Measurements from ENCODE around the gene DCST1. TPM values are rescaled to one million over a fixed set of nuclear protein-coding genes. Genes with fewer than 3 reads are reported as not detected.
"Not testable (repeated sequence)": the region's sequence is repeated elsewhere in the genome, so short reads cannot be mapped to it uniquely, and the experiment has no call there.

DCST1 gene, protein sequence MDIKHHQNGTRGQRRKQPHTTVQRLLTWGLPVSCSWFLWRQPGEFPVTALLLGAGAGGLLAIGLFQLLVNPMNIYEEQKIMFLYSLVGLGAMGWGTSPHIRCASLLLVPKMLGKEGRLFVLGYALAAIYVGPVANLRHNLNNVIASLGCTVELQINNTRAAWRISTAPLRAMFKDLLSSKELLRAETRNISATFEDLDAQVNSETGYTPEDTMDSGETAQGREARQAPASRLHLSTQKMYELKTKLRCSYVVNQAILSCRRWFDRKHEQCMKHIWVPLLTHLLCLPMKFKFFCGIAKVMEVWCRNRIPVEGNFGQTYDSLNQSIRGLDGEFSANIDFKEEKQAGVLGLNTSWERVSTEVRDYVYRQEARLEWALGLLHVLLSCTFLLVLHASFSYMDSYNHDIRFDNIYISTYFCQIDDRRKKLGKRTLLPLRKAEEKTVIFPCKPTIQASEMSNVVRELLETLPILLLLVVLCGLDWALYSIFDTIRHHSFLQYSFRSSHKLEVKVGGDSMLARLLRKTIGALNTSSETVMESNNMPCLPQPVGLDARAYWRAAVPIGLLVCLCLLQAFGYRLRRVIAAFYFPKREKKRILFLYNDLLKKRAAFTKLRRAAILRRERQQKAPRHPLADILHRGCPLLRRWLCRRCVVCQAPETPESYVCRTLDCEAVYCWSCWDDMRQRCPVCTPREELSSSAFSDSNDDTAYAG
- total RNA-seq: under 1 TPM in 2 of 8 experiments, not detected in 6; 0.16 to 1.00 TPM

GRCh38 chr1:155033524-155033923 lies at the start of gene DCST1, which contains the start of gene DCST2:
TSS of gene DCST1 (plus strand) at chr1:155033824. CDS start at chr1:155034037, 213 bp downstream.
TSS of gene DCST2 (minus strand) at chr1:155033781. CDS start at chr1:155033701, 80 bp downstream.
- H3K4me1 ChIP-seq (replicated peaks in 1 of 2): no peaks in the 10 kb centered on the region
- WGBS, 10 experiments: 80 to 100% (median 88%) methylated on average over 1 to 9 of the region's 9 CpGs; no CpG with 5 or more reads in 2 of the 10 experiments
- H3K4me3 ChIP-seq: no peak within 1 kb of the TSS
- in situ Hi-C loops (cut with MboI; ENCODE audit: low pct_unique_long_range_greater_than_20kb in 2 of 9, low sequenced_read_pairs in 9 of 9, unreplicated experiment in 9 of 9): no loop called here
- H3K27ac ChIP-seq: no peak within 1 kb of the TSS
- ATAC-seq (replicated peaks in 6 of 8): no peak

GRCh38 chr1:154986736-154987135 lies 46.9 kb upstream of the DCST1 start:
- ATAC-seq (replicated peaks in 6 of 8); H3K4me3 ChIP-seq; H3K27ac ChIP-seq; in situ Hi-C loops (cut with MboI; ENCODE audit: low pct_unique_long_range_greater_than_20kb in 2 of 9, low sequenced_read_pairs in 9 of 9, unreplicated experiment in 9 of 9): not testable (repeated sequence)
- 94 to 100% (median 100%) methylated on average over 1 to 3 of the region's 4 CpGs; no CpG with 5 or more reads in 2 of the 10 experiments for WGBS, 10 experiments
- peaks cover 16 to 19% of the 10 kb centered on the region in 2 donors for H3K4me1 ChIP-seq (replicated peaks in 1 of 2)

DNA sequence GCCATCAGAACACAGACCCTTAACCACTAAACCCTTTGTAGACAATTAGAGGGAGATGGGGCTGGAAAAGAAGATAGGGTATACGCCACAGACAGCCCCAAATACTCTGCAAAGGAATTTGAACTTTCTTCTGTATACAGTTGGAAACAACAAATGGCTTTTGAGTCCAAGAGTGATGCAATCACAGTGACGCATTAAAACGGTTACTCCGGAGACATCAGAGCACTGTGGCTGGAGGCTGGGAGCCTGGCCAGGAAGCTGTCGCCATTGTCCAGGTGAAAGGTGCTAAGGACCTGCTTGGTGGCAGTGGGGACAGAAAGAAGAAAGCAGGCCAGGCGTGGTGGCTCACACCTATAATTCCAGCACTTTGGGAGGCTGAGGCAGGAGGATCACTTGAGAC lies 46.3 kb upstream of the DCST1 start:
- no peak overlapping the region for H3K4me3 ChIP-seq
- in situ Hi-C loops (cut with MboI; ENCODE audit: low pct_unique_long_range_greater_than_20kb in 2 of 9, low sequenced_read_pairs in 9 of 9, unreplicated experiment in 9 of 9): no loop called here
- no peak overlapping the region for H3K27ac ChIP-seq
- WGBS, 10 experiments: 87 to 100% (median 100%) methylated on average over 1 to 6 of the region's 6 CpGs; no CpG with 5 or more reads in 1 of the 10 experiments
- H3K4me1 ChIP-seq (replicated peaks in 1 of 2): peaks cover 13 to 17% of the 10 kb centered on the region in 2 donors
- no peak for ATAC-seq (replicated peaks in 6 of 8)

DNA sequence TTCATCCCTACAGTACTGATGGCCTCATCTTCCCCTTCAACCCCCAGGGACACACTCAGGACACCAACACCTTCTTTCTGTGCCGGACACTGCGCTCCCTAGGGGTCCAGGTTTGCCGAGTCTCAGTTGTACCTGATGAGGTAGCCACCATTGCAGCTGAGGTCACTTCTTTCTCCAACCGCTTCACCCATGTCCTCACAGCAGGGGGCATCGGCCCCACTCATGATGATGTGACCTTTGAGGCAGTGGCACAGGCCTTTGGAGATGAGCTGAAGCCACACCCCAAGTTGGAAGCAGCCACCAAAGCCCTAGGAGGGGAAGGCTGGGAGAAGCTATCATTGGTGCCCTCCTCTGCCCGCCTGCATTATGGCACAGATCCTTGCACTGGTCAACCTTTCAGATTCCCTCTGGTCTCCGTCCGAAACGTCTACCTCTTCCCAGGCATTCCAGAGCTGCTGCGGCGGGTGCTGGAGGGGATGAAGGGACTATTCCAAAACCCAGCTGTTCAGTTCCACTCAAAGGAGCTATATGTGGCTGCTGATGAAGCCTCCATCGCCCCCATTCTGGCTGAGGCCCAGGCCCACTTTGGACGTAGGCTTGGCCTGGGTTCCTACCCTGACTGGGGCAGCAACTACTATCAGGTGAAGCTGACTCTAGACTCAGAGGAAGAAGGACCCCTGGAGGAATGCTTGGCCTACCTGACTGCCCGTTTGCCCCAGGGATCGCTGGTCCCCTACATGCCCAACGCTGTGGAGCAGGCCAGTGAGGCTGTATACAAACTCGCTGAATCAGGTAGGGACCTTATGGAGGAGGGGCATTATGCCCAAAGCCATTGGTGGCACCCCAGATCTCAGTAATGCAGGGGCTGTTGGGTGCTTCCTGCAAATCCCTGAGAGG lies 45.3 kb upstream of the DCST1 start:
- WGBS, 10 experiments: 89 to 100% (median 91%) methylated on average over 1 to 13 of the region's 17 CpGs; no CpG with 5 or more reads in 3 of the 10 experiments
- Histone ChIP-seq H3K4me1 (replicated peaks in 1 of 2) (peaks cover 17 to 20% of the 10 kb centered on the region in 2 donors), H3K27ac (no peak overlapping the region), H3K4me3 (no peak overlapping the region)
- in situ Hi-C loops (cut with MboI; ENCODE audit: low pct_unique_long_range_greater_than_20kb in 2 of 9, low sequenced_read_pairs in 9 of 9, unreplicated experiment in 9 of 9): no loop called here
- ATAC-seq (replicated peaks in 6 of 8): no peak

DNA sequence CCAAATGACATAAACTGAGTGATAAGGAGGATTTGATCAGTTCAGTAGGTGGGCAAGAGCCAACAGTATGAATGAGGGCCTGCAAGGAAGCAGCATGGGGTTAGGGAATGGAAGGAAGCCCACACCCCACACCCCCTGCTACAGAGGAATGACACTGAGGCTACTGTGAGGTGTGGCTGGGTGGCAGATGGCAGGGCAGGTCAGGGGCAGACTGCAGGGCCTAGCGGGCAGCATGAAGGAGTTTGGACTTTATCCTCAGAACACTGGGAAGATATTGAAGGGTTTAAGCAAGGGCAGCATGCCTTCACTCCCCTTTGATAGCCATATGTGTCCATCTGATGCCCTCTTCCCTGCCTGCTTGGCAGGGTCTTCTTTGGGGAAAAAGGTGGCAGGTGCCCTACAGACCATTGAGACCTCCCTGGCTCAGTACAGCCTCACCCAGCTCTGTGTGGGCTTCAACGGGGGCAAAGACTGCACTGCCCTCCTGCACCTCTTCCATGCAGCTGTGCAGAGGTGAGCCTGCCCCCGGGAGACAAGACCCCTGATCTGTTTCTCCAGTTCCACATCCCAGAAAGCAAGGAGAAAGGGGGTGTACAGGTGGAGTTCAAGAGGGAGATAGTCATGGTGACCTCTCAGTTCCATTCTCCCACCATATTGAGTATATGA lies 44.3 kb upstream of the DCST1 start:
- peaks cover 21 to 22% of the 10 kb centered on the region in 2 donors for H3K4me1 ChIP-seq (replicated peaks in 1 of 2)
- no peak overlapping the region for H3K4me3 ChIP-seq
- in situ Hi-C loops (cut with MboI; ENCODE audit: low pct_unique_long_range_greater_than_20kb in 2 of 9, low sequenced_read_pairs in 9 of 9, unreplicated experiment in 9 of 9): no loop called here
- H3K27ac ChIP-seq: no peak overlapping the region
- ATAC-seq (replicated peaks in 6 of 8): no peak
- WGBS, 10 experiments: 80 to 100% (median 100%) methylated on average over 1 of the region's 3 CpGs; no CpG with 5 or more reads in 6 of the 10 experiments

DNA sequence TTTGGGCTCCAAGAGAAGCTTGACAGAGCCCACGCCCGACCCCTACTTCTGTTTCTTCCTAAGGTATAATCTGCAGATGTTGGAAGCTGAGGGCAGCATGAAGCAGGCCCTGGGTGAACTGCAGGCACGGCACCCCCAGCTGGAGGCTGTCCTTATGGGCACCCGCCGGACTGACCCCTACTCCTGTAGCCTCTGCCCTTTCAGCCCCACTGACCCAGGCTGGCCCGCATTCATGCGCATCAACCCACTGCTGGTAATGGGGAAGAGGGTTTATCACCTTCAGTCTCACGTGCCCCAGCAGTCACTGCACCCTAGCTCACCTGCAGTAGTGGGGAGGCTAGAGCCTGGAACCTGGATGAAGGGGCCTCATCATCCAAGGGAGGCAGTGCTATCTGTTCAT lies 43.3 kb upstream of the DCST1 start:
- no peak overlapping the region for H3K4me3 ChIP-seq
- no peak for ATAC-seq (replicated peaks in 6 of 8)
- in situ Hi-C loops (cut with MboI; ENCODE audit: low pct_unique_long_range_greater_than_20kb in 2 of 9, low sequenced_read_pairs in 9 of 9, unreplicated experiment in 9 of 9): no loop called here
- WGBS, 10 experiments: 80 to 100% (median 91%) methylated on average over 1 to 8 of the region's 8 CpGs; no CpG with 5 or more reads in 4 of the 10 experiments
- no peak overlapping the region for H3K27ac ChIP-seq
- H3K4me1 ChIP-seq (replicated peaks in 1 of 2): peaks cover 16 to 17% of the 10 kb centered on the region in 2 donors

GRCh38 chr1:154992721-154993571 lies 40.7 kb upstream of the DCST1 start:
- peak; percentile 50 to 94 (median 90) for ATAC-seq (replicated peaks in 6 of 8)
- in situ Hi-C loops (cut with MboI; ENCODE audit: low pct_unique_long_range_greater_than_20kb in 2 of 9, low sequenced_read_pairs in 9 of 9, unreplicated experiment in 9 of 9): no loop called here
- Histone ChIP-seq H3K4me3 (no peak overlapping the region), H3K4me1 (replicated peaks in 1 of 2) (peaks cover 17 to 19% of the 10 kb centered on the region in 2 donors), H3K27ac (peak overlapping the region in 1 of 2 donors; percentile 66)
- WGBS, 10 experiments: 38 to 100% (median 93%) methylated on average over 1 to 13 of the region's 14 CpGs; no CpG with 5 or more reads in 3 of the 10 experiments

DNA sequence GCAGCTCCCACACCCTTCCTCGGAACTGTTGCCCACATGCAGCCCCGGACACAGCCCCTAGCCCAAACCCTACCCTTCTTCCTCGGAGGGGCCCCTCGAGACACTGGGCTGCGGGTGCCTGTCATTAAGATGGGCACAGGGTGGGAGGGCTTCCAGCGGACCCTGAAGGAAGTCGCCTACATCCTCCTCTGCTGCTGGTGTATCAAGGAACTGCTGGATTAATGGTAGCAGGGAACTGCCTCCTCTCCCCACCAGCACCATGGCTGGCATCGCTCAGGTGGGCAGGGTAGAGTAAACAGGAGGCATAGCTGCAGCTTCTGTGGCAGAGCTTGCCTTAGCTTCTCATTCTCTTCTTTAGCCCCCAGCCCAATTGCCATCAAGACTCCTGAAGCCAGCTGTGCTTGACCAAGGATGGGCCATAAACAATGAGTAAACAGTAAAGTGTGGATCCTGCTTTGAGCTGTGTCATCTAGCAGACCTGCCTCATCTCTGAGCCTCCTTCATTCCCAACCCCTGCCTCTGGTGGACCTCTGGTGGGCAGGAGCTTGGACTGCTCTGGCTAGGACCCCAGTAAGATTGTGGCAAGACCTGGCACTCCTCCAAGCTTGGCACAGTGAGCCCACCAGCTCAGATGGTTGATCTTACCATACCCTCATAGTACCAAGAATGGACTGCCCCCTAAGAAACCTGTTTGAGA lies 39.9 kb upstream of the DCST1 start, which contains the start of gene LENEP:
LENEP (plus strand) TSS at position 15 of the 697 bp plus-strand sequence; CDS start at position 37, 22 bp downstream.
- H3K27ac ChIP-seq: peak within 1 kb of the TSS in 1 of 2 donors; percentile 70
- 50 to 100% (median 86%) methylated on average over 1 to 5 of the region's 8 CpGs; no CpG with 5 or more reads in 4 of the 10 experiments for WGBS, 10 experiments

DNA sequence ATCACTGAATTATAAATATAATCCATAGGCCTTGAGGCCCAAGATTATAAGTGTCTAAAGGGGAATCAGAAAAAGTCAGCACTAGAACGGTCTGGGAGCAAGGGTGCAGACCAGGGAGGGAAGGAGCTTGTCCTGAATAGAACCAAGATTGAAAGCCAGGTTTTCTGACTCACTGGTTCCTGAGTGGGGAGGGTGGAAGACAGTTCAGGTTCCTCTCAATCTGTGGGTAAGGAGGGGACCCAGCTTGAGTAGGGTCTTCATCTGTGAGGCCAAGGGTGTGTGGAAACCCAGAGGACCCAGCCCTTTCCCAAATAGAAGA lies 39.4 kb upstream of the DCST1 start:
- no peak overlapping the region for H3K27ac ChIP-seq
- no peak for ATAC-seq (replicated peaks in 6 of 8)
- in situ Hi-C loops (cut with MboI; ENCODE audit: low pct_unique_long_range_greater_than_20kb in 2 of 9, low sequenced_read_pairs in 9 of 9, unreplicated experiment in 9 of 9): no loop called here
- no peak overlapping the region for H3K4me3 ChIP-seq
- WGBS, 10 experiments: 11 to 83% (median 83%) methylated on average over 1 of the region's 1 CpG; no CpG with 5 or more reads in 5 of the 10 experiments
- peaks cover 13 to 22% of the 10 kb centered on the region in 2 donors for H3K4me1 ChIP-seq (replicated peaks in 1 of 2)

More for the DNA sequence above, 39.9 kb upstream of the DCST1 start, which contains the start of gene LENEP:
- peaks cover 17 to 21% of the 10 kb centered on the region in 2 donors for H3K4me1 ChIP-seq (replicated peaks in 1 of 2)
- in situ Hi-C loops (cut with MboI; ENCODE audit: low pct_unique_long_range_greater_than_20kb in 2 of 9, low sequenced_read_pairs in 9 of 9, unreplicated experiment in 9 of 9): no loop called here
- ATAC-seq (replicated peaks in 6 of 8): no peak
- no peak within 1 kb of the TSS for H3K4me3 ChIP-seq

DNA sequence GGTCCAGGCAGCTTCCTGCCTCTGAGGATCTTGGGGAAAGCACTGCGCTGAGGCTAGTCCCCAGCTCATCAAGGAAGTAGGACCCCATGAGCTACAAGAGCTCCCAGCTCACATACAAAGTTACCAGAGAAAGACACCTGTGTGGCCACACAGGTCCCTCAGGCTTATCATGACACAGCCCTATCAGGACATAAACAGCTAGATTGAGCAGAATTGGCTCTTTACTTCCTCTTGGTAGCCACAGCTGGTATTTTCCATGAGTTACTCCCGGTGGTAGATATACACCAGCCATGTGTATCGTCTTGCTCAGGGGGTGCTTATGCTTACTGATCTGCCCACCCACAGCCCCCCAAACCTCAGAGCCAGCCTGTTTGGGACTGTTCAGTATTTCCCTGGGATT lies 39.0 kb upstream of the DCST1 start:
- WGBS, 10 experiments: 16 to 93% (median 89%) methylated on average over 1 to 3 of the region's 3 CpGs; no CpG with 5 or more reads in 4 of the 10 experiments
- Histone ChIP-seq H3K27ac (no peak overlapping the region), H3K4me3 (no peak overlapping the region), H3K4me1 (replicated peaks in 1 of 2) (peaks cover 11 to 22% of the 10 kb centered on the region in 2 donors)
- in situ Hi-C loops (cut with MboI; ENCODE audit: low pct_unique_long_range_greater_than_20kb in 2 of 9, low sequenced_read_pairs in 9 of 9, unreplicated experiment in 9 of 9): no loop called here
- ATAC-seq (replicated peaks in 6 of 8): no peak

Data from motor neuron (in vitro differentiated cells).